HG03095 (cell line): ENCODE measurements around the gene DNAJC5.
A peak's percentile ranks its signal among the peaks of the same experiment; 100 is the strongest.
"Not testable (repeated sequence)": the region's sequence is repeated elsewhere in the genome, so short reads cannot be mapped to it uniquely, and the experiment has no call there.

Experiments
- ATAC-seq: cut with Tn5 transposase; IDR thresholded peaks from one replicate; pipeline ENCODE4 v1.9.1; 2021; ENCODE audit warnings: moderate library complexity; ENCODE audit not compliant: unreplicated experiment

Gene DNAJC5

DNA sequence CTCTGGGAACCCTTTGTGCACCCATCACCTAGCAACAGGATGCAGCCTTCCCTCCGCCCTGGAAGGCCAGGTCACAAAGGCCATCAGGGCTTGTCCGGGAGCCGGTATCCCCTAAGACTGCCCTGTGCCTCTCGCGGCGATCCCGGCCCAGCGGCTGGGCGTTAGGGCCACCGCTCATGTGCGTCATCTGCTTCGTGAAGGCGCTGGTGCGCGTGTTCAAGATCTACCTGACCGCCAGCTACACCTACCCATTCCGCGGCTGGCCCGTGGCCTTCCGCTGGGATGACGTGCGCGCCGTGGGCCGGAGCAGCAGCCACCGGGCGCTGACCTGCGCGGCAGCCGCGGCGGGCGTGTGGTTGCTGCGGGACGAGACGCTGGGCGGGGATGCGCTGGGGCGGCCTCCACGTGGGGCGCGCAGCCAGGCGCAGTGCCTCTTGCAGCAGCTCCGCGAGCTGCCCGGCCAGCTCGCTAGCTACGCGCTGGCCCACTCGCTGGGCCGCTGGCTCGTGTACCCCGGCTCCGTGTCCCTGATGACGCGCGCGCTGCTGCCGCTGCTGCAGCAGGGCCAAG is 33.5 kb upstream of the DNAJC5 start, which contains the start of gene ABHD16B:
TSS of gene ABHD16B (plus strand) at position 134 of the 570 bp plus-strand sequence. CDS start at position 177, 43 bp downstream.
- no peak for ATAC-seq

DNA sequence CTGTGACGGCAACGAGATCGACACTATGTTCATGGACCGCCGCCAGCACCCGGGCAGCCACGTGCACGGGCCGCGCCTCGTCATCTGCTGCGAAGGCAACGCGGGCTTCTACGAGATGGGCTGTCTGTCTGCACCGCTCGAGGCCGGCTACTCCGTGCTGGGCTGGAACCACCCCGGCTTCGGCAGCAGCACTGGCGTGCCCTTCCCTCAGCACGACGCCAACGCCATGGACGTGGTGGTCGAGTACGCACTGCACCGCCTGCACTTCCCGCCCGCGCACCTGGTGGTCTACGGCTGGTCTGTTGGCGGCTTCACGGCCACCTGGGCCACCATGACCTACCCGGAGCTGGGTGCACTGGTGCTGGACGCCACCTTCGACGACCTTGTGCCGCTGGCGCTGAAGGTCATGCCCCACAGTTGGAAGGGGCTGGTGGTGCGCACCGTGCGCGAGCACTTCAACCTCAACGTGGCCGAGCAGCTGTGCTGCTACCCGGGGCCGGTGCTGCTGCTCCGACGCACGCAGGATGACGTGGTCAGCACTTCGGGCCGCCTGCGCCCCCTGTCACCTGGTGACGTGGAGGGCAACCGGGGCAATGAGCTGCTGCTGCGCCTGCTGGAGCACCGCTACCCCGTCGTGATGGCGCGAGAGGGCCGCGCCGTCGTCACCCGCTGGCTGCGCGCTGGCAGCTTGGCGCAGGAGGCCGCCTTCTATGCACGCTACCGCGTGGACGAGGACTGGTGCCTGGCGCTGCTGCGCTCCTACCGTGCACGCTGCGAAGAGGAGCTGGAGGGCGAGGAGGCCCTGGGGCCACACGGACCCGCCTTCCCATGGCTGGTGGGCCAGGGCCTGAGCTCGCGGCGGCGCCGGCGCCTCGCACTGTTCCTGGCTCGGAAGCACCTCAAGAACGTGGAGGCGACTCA is 32.7 kb upstream of the DNAJC5 start:
- no peak for ATAC-seq

DNA sequence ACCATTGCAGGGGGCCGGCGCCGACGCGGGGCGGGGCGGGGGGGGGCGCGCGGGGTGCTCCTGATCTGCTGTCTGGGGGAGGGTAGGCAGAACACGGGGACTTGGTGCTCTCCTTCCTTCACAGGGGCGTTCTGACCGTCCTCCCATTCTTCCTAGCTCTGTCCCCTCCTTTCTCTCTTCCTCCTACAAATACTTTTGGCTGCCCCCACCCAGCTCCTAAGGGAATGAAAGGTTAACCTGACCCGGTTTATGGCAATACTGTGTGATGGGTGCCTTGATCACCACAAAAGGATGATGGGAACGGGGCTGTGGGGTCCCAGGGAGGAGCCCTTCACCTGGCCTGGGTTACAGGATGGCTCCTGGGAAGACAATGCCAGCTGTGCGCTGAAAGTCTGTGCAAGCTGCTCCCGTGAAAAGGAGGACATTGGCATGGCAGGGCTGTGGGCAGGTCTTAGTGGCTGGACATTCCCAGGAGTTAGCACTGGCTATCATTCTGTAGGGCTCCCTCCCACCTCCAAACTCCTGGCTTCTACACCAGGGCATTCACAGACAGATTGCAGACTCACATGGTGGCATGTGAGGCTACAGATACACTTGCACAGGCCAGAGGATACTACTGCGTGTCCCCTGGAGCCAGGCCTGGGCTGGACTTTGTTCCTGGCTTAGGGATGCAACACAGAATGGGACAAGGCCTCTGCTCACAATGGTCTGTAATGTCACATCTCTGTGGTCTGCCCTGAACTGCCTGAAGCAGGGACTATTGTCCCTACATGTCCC is 31.7 kb upstream of the DNAJC5 start:
- no peak for ATAC-seq

DNA sequence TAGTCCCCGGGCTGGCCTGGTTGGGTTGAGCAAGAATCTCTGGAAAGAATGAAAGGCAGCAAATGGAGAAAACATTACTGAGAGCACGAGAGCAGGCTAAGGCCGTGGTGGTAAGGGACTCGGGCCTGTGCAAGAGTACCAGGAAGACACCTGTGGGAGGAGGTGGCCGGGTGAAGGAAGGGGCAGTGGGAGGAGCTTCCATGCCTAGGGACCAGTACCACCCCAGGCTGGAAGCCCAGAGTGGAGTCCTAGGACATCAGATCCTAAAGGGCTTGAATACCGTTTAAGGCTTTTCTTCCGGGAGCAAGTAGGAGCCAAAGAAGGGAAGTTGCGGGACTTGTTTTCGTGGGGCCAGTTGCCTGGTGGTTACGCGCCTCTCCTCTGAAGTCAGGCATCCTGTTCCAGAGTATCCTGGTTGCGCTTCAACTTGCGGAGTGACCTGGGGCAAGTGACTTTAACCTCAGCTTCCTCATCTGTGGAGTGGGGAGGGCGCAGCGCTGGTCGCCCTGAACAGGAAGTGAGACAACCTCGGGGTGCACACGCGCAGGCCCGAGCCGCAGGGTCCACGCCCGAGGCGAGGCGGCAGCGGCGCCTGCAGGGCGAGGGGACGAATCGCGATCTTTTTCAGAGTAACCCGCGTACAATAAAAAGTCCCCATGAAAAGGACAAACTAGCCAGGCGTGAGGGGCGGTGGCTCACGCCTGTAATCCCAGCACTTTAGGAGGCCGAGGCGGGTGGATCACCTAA is 31.0 kb upstream of the DNAJC5 start:
- ATAC-seq = peak; percentile 58

DNA sequence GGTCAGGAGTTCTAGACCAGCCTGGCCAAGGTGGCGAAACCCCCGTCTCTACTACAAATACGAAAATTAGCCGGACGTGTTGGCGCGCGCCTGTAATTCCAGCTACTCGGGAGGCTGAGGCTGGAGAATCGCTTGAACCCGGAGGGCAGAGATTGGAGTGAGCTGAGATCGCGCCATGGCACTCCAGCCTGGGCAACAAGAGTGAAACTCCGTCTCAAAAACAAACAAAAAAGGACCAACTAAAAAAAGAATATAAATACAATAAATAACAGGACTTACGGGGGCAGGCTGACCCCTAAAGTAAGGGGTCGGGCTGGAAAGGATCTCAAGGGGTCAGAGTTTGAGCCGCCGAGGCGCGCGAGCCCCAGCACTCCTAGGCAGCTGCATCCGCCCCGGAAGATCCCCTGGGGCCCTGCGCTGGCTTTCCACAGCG is 30.4 kb upstream of the DNAJC5 start:
- ATAC-seq = no peak

DNA sequence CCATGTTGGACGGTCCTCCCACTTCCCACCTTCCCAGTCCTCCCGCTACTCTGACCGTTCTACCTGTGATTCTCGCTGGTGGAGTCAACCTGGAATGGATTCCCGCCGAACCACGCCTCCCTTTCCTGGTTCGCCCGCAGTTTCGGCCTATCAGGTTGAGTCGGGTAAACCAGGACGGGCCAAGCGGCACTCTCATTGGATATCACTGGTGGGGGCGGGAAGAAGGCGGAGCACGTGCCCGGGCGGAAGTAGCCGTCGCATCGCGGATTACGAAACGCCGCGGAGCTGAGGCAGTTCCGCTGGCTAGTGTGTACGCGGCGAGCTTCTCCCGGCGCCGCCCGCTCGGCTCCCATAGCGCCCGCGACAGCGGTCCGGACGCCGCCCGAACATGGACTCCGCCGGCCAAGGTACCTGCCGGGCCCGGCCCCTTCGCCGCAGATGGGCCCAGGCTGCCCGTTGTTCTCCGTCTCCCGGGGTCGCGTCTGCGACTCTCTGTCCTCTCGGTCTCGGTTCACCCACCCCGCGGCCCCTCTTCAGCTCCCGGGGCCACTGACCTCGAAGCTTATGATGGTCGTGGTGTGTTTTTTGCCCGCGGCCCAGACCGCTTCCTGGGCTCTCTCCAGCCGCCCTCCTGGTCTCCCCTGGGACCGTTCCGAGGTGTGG is 29.8 kb upstream of the DNAJC5 start, which contains the start of gene TPD52L2:
TSS of gene TPD52L2 (plus strand) at position 293 of the 663 bp plus-strand sequence. CDS start at position 389, 96 bp downstream.
- peak; percentile 61 for ATAC-seq

DNA sequence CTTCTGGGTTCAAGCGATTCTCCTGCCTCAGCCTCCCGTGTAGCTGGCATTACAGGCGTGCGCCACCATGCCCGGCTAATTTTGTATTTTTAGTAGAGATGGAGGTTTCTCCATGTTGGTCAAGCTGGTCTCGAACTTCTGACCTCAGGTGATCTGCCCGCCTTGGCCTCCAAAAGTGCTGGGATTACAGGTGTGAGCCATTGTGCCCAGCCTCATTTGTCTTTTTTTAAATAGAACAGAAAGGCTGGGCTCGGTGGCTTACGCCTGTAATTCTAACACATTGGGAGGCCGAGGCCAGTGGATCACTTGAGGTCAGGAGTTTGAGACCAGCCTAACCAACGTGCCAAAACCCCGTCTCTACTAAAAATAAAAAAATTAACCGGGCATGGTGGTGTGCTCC is 27.9 kb upstream of the DNAJC5 start:
- ATAC-seq = not testable (repeated sequence)

DNA sequence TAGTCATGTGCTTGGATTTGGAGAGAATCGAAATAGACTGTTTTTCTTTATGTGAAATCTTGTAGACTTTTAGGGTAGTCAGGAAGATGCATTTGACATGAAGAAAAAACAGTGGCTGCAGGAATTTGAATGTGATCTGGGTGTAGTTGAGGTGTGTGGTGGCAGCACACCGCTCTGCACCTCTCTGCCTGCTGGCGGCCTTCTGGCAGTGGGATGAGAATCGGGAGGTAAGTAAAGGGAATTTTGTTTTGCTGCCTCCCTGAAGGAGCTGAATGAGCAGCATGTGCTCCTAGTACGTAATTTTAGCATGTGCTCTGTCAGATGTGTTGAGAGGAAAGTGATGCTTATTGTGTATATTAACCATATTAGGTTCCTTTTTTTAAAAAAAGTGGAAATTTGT is 26.7 kb upstream of the DNAJC5 start:
- ATAC-seq = no peak

DNA sequence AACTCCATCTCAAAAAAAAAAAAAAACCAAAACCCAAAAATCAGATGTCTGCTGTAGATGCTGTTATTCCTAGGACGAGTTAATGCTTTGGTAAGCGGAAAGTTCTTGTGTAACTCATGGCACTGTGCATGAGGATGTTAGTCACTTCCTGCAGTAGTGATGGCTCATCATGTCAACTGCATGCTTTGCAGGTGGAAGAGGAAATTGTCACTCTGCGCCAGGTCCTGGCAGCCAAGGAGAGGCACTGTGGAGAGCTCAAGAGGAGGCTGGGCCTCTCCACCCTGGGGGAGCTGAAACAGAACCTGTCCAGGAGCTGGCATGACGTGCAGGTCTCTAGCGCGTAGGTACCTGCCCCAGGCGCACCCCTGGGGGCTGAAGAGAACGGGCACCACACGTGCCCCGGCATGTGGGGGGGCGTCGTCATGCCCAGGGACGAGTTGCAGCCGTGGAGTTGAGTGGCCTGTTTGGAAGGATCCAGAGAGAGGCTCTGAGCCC is 21.4 kb upstream of the DNAJC5 start:
- no peak for ATAC-seq

DNA sequence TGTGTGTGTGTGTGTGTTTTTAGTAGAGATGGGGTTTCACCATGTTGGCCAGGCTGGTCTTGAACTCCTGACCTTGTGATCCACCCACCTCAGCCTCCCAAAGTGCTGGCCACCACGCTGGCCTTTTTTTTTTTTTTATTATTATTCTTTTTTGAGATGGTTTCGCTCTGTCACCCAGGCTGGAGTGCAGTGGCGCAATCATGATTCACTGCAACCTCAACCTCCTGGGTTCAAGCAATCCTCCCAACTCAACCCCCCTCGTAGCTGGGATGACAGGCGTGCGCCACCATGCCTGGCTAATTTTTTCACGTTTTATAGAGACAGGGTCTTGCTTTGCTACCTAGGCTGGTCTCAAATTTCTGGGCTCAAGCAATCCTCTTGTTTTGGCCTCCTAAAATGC is 20.7 kb upstream of the DNAJC5 start:
- ATAC-seq = not testable (repeated sequence)

DNA sequence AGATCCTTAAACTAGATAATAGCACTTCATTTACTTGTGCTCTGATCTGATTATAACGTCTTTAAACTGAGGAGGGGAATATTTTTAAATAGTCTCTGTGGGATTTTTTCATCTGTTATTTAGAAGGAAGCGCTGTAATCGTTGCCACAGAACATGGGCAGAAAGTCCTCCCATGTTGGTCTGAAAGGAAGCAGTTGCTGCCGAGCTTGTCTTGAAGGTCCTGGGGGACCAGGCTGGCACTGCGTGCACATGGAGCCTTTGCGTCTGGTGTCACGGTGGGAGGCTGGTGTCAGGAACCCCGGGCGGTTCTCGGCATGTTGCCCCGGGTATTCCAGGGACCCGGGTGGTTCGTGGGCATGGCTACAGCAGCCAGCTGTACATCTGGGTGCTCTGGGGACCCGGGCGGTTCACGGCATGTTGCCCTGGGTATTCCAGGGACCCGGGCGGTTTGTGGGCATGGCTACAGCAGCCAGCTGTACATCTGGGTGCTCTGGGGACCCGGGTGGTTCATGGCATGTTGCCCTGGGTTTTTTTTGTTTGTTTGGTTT is 18.4 kb upstream of the DNAJC5 start:
- ATAC-seq = no peak

DNA sequence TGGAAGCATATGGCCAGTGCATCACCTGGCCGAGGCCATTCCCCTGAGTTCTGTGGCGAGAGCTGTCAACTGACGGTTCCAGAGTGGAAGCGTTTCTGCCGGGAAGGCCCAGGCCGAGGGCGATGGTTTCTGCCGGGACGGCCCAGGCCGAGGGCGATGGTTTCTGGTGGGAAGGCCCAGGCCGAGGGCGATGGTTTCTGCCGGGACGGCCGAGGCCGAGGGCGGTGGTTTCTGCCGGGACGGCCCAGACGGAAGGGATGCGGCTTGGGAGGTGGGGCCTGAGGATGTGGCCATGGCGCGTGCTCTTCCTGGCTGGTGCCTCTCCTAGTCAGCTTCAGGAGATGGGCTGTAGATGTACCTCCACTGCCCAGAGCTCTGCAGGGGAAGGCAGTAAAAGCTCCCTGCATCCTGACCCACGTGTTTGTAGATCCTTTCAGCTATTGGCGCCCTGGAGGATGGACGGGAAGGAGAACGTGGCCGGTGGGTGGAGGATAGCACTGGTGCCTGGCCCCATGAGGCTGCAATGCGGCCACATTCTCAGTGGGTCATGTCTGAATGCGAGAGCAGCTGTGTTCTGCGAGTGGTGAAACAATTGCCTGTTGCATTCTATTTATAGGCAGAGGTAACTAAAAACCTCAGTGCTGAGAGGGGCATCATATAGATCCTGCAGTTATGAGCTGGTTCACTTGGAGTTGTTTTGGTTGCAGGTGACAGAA is 17.0 kb upstream of the DNAJC5 start:
- ATAC-seq = no peak

DNA sequence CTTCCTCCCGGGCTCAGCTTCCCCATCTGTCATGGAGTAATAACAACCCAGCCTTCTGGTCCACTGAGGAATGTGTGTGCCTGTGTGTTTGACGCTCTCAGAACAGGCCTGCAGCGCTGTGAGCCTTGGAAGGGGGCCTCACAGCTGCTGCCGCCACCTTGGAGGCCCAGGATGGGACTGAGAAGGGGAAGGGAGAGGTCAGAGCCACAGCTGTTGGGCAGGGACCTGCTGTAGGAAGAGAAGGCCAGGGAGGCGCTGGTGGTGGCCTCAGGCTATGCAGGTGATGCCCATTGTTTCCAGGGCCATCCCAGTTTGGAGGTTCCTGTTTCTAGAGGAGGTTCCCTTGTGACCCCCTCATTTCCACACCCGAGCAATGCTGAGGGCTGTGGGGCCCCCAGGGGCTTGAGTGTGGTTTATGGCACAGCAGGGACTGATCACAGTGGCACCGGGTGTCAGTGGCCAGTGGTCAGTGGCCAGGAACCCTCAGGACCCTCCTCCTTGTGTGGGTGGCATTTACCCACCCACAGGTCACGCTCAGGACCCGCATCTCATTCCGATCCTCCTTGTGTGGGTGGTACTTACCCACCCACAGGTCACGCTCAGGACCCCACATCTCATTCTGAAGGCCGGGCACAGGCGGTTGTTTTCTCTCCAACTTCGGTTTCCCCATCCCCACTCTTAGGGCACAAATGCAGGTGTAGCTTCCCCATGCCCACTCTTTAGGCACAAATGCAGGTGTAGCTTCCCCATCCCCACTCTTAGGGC is 15.8 kb upstream of the DNAJC5 start:
- ATAC-seq = no peak

DNA sequence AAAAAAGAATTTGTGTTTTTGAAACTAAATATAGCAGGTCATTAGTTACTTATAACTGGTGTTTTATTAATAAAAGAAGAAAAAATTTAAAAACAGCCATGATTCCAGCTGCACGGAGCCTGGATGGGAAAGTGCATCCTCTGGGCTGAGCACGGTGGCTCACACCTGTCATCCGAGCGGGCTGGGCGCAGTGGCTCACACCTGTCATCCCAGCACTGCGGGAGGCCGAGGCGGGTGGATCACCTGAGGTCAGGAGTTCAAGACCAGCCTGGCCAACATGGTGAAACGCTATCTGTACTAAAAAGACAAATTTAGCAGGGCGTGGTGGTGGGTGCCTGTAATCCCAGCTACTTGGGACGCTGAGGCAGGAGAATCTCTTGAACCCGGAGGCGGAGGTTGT is 14.0 kb upstream of the DNAJC5 start:
- not testable (repeated sequence) for ATAC-seq

DNA sequence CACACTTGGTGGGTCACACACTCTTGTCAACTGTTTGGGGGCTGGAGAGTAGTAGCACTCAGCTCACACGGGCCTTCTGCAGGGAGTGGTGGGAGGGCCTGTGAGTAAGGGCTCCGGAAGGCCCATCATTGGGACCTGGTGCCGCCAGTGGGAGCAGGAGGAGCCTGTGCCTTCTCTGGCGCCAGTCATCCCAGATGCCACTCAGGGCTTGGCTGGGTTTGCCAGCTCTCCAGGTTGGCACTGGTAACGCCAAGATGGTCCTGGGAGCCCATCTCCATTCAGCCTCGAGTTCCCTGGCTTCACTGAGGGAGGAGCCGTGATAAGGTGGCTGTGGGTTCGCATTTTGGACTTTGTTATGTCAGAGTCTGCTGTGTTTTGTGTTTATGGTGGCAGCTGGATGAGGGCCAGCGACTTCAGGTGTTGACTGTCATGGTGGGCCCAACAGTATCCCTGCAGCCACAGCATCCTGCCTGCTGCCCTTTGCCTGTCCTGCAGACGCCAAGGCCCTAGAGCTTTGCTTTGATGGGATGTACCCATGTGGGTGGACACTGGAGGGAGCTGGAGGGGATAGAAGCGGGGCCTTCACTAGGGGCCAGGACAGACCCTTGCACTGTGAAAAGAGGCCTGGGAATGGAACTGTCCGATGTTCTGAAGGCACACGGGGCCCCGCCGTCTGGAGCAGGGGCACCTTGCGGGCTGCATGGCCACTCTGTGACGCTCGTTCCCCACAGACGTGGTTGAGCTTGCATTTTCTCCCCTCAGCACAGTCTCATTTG is 13.3 kb upstream of the DNAJC5 start:
- ATAC-seq = no peak

DNA sequence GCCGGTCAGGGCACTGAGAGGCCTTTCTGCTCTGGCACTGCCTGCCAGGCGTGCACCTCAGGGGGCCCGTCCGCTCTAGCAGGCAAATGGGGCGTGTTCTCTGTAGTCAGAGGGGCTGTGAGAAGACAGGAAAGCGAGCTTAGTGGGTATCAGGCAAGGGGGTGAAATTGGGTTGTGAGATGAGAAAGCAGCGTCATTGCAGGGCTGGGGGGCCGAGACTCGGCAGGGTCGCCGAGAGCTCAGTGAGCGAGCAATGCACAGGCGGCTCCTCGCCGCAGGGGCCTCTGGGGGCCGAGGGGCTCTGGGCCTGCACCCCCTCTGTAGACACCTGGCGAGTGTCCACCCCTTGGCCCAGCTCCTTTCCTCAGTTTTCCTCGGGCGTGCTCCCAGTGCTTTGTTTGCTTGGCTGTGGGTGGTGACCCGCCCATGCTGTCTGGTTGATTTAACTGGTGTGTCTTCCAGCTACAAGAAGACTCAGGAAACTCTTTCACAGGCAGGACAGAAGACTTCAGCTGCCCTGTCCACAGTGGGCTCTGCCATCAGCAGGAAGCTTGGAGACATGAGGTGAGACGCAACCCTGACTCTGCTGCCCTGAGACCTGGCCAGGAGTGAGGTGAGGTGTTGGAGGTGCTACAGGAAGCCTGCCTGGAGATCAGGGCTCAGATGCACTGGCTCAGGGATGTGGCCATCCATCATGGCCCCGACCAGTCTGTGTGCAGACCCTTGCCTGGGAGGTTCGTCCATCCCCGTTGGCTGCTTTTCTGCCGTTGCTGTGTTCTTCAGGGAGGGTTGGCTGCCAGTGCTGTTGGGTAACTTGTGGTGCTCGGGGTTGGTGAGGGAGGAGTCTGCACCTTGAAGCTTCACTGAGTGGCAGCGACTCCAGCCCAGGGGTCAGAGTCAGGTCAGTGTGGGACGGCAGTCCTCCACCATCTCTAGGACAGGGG is 12.4 kb upstream of the DNAJC5 start:
- no peak for ATAC-seq
